Neural cell (in vitro differentiated cells): ENCODE data around the gene GABPB1.

Source experiments
- CTCF ChIP-seq: fragments of 450-650 bp; IDR thresholded peaks from 2 replicates; pipeline ENCODE4 v1.5.1; 2014; ENCODE audit warnings: antibody characterized with exemption, mild to moderate bottlenecking, moderate library complexity; ENCODE audit not compliant: poor library complexity, severe bottlenecking
- EP300 ChIP-seq: fragments of 450-650 bp; conservative IDR thresholded peaks from 2 replicates; pipeline ENCODE4 v1.6.1; 2014; ENCODE audit warnings: antibody characterized with exemption, mild to moderate bottlenecking, moderate library complexity; ENCODE audit not compliant: poor library complexity, severe bottlenecking
- EZH2 ChIP-seq: fragments of 200-600, 300-800 bp; shearing (Covaris generic), sonication (generic); IDR thresholded peaks from 2 replicates; pipeline ENCODE4 v1.6.1; 2014; ENCODE audit warnings: antibody characterized with exemption, low read length, borderline replicate concordance, mild to moderate bottlenecking; ENCODE audit not compliant: insufficient read depth, poor library complexity, severe bottlenecking
- TAF1 ChIP-seq: IDR thresholded peaks from 2 replicates; pipeline ENCODE4 v1.6.1; 2012; ENCODE audit warnings: low read depth

GRCh38 chr15:50280271-50280670 lies 74.7 kb downstream of the GABPB1 start:
- no peak for TF ChIP-seq CTCF
- no peak for TF ChIP-seq EP300
- TF ChIP-seq EZH2: no peak
- no peak for TF ChIP-seq TAF1
